Neural cell (in vitro differentiated cells): ENCODE data around the gene NUP210L.

ENCODE experiments used
- EP300 ChIP-seq: fragments of 450-650 bp; conservative IDR thresholded peaks from 2 replicates; pipeline ENCODE4 v1.6.1; 2014; ENCODE audit warnings: antibody characterized with exemption, mild to moderate bottlenecking, moderate library complexity; ENCODE audit not compliant: poor library complexity, severe bottlenecking
- EZH2 ChIP-seq: fragments of 200-600, 300-800 bp; shearing (Covaris generic), sonication (generic); IDR thresholded peaks from 2 replicates; pipeline ENCODE4 v1.6.1; 2014; ENCODE audit warnings: antibody characterized with exemption, low read length, borderline replicate concordance, mild to moderate bottlenecking; ENCODE audit not compliant: insufficient read depth, poor library complexity, severe bottlenecking
- POLR2AphosphoS5 ChIP-seq: IDR thresholded peaks from 2 replicates; pipeline ENCODE4 v1.6.1; 2012
- RAD21 ChIP-seq: fragments of 450-650 bp; conservative IDR thresholded peaks from 2 replicates; pipeline ENCODE4 v1.6.1; 2014; ENCODE audit warnings: antibody characterized with exemption, mild to moderate bottlenecking, moderate library complexity
- SMC3 ChIP-seq: fragments of 450-650 bp; conservative IDR thresholded peaks from 2 replicates; pipeline ENCODE4 v1.6.1; 2014; ENCODE audit warnings: antibody characterized with exemption, mild to moderate bottlenecking, moderate library complexity; ENCODE audit not compliant: poor library complexity
- TAF1 ChIP-seq: IDR thresholded peaks from 2 replicates; pipeline ENCODE4 v1.6.1; 2012; ENCODE audit warnings: low read depth
- TF ChIP-seq, protein P1 (sequence below): IDR thresholded peaks from 2 replicates; pipeline ENCODE4 v1.6.1; 2012; ENCODE audit warnings: borderline replicate concordance
- TF ChIP-seq, protein P2 (sequence below): fragments of 450-650 bp; IDR thresholded peaks from 2 replicates; pipeline ENCODE4 v1.5.1; 2014; ENCODE audit warnings: antibody characterized with exemption, mild to moderate bottlenecking, moderate library complexity; ENCODE audit not compliant: poor library complexity, severe bottlenecking

DNA sequence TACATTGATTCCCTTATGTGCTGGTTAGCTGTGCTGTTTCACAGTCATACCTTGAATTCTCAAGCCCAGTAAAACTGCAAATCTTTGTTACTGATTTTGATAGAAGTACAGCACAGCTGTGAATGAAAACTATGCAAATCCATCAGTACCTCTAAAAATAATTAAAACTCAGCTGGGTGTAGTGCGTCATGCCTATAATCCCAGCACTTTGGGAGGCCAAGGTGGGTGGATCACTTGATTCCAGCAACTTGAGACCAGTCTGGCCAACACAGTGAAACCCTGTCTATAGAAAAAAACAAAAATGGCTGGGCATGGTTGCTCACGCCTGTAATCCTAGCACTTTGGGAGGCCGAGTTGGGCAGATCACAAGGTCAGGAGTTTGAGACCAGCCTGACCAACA is 61.2 kb downstream of the NUP210L start:
- TF ChIP-seq, protein P1, sequence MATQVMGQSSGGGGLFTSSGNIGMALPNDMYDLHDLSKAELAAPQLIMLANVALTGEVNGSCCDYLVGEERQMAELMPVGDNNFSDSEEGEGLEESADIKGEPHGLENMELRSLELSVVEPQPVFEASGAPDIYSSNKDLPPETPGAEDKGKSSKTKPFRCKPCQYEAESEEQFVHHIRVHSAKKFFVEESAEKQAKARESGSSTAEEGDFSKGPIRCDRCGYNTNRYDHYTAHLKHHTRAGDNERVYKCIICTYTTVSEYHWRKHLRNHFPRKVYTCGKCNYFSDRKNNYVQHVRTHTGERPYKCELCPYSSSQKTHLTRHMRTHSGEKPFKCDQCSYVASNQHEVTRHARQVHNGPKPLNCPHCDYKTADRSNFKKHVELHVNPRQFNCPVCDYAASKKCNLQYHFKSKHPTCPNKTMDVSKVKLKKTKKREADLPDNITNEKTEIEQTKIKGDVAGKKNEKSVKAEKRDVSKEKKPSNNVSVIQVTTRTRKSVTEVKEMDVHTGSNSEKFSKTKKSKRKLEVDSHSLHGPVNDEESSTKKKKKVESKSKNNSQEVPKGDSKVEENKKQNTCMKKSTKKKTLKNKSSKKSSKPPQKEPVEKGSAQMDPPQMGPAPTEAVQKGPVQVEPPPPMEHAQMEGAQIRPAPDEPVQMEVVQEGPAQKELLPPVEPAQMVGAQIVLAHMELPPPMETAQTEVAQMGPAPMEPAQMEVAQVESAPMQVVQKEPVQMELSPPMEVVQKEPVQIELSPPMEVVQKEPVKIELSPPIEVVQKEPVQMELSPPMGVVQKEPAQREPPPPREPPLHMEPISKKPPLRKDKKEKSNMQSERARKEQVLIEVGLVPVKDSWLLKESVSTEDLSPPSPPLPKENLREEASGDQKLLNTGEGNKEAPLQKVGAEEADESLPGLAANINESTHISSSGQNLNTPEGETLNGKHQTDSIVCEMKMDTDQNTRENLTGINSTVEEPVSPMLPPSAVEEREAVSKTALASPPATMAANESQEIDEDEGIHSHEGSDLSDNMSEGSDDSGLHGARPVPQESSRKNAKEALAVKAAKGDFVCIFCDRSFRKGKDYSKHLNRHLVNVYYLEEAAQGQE = no peak
- TF ChIP-seq POLR2AphosphoS5 (no peak), TAF1 (no peak), RAD21 (no peak), SMC3 (no peak), EZH2 (no peak), EP300 (no peak)
- TF ChIP-seq, protein P2, sequence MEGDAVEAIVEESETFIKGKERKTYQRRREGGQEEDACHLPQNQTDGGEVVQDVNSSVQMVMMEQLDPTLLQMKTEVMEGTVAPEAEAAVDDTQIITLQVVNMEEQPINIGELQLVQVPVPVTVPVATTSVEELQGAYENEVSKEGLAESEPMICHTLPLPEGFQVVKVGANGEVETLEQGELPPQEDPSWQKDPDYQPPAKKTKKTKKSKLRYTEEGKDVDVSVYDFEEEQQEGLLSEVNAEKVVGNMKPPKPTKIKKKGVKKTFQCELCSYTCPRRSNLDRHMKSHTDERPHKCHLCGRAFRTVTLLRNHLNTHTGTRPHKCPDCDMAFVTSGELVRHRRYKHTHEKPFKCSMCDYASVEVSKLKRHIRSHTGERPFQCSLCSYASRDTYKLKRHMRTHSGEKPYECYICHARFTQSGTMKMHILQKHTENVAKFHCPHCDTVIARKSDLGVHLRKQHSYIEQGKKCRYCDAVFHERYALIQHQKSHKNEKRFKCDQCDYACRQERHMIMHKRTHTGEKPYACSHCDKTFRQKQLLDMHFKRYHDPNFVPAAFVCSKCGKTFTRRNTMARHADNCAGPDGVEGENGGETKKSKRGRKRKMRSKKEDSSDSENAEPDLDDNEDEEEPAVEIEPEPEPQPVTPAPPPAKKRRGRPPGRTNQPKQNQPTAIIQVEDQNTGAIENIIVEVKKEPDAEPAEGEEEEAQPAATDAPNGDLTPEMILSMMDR = no peak
